ENCODE measurements around the gene SND1.

SND1 gene

GRCh38 chr7:127995156-127995880 is 343.3 kb downstream of the SND1 start:
- Histone ChIP-seq H3K4me3 (peak overlapping the region; percentile 11), H3K27ac (peak overlapping the region in 1 of 2 donors; percentile 77)
- no peak for TF ChIP-seq CTCF (IDR thresholded peaks at IDR 0.05)
- DNase-seq (ENCODE audit: low spot score), result no peak

- DNase-seq (ENCODE audit: low spot score), result no peak
- H3K27ac ChIP-seq, result peak overlapping the region in 1 of 2 donors; percentile 77
These were observed 343.9 kb downstream of the SND1 start for GRCh38 chr7:127995881-127996215.

GRCh38 chr7:127996253-127997071 is 344.5 kb downstream of the SND1 start:
- no peak for TF ChIP-seq CTCF (IDR thresholded peaks at IDR 0.05)
- H3K27ac ChIP-seq, result peak overlapping the region in 1 of 2 donors; percentile 14
- no peak for DNase-seq (ENCODE audit: low spot score)

More at GRCh38 chr7:127995881-127996215, 343.9 kb downstream of the SND1 start:
- peak overlapping the region; percentile 11 for H3K4me3 ChIP-seq
- TF ChIP-seq CTCF (IDR thresholded peaks at IDR 0.05), result no peak

GRCh38 chr7:127997226-127997922 is 345.4 kb downstream of the SND1 start:
- TF ChIP-seq CTCF (IDR thresholded peaks at IDR 0.05), result no peak
- DNase-seq (ENCODE audit: low spot score), result no peak
- no peak overlapping the region for H3K4me3 ChIP-seq
- no peak overlapping the region for H3K27ac ChIP-seq

More at GRCh38 chr7:127996253-127997071, 344.5 kb downstream of the SND1 start:
- no peak overlapping the region for H3K4me3 ChIP-seq

- no peak overlapping the region for H3K27ac ChIP-seq
- no peak overlapping the region for H3K4me3 ChIP-seq
- TF ChIP-seq CTCF (IDR thresholded peaks at IDR 0.05), result no peak
- DNase-seq (ENCODE audit: low spot score), result no peak
These were observed 346.7 kb downstream of the SND1 start for GRCh38 chr7:127998671-127999070.

GRCh38 chr7:128000048-128000447 is 348.1 kb downstream of the SND1 start:
- no peak overlapping the region for H3K27ac ChIP-seq
- TF ChIP-seq CTCF (IDR thresholded peaks at IDR 0.05), result no peak
- no peak for DNase-seq (ENCODE audit: low spot score)
- H3K4me3 ChIP-seq, result no peak overlapping the region
